Osteocyte (in vitro differentiated cells): ENCODE data around the gene NR2F1-AS1. TPM values are rescaled to one million over a fixed set of nuclear protein-coding genes. Genes with fewer than 3 reads are reported as not detected.

ENCODE experiments used
- DNase-seq: peaks from one replicate; pipeline ENCODE4 v3.0.0; 2021; ENCODE audit warnings: mixed read lengths; ENCODE audit not compliant: unreplicated experiment; ENCODE audit errors: extremely low spot score
- H3K27ac Mint-ChIP-seq: one replicate; pipeline ENCODE4 v1.8.0; 2021; ENCODE audit warnings: mild to moderate bottlenecking, mixed read lengths; ENCODE audit not compliant: unreplicated experiment
- H3K27me3 Mint-ChIP-seq: one replicate; pipeline ENCODE4 v1.8.0; 2021; ENCODE audit warnings: mixed read lengths; ENCODE audit not compliant: unreplicated experiment
- H3K36me3 Mint-ChIP-seq: one replicate; pipeline ENCODE4 v1.8.0; 2021; ENCODE audit warnings: mixed read lengths; ENCODE audit not compliant: unreplicated experiment
- H3K4me1 Mint-ChIP-seq: one replicate; pipeline ENCODE4 v1.8.0; 2021; ENCODE audit warnings: mixed read lengths; ENCODE audit not compliant: unreplicated experiment
- H3K4me3 Mint-ChIP-seq: one replicate; pipeline ENCODE4 v1.8.0; 2021; ENCODE audit warnings: mild to moderate bottlenecking, moderate library complexity, mixed read lengths; ENCODE audit not compliant: unreplicated experiment
- H3K9me3 Mint-ChIP-seq: one replicate; pipeline ENCODE4 v1.8.0; 2021; ENCODE audit warnings: mixed read lengths; ENCODE audit not compliant: unreplicated experiment
- CTCF ChIP-seq: fragments of 200-600 bp; sonication (generic); IDR thresholded peaks from 2 replicates; pipeline ENCODE4 v1.5.0; 2021; ENCODE audit warnings: antibody characterized with exemption, mild to moderate bottlenecking, moderate library complexity
- total RNA-seq: library from RNA; stranded (reverse); gene quantifications from 2 replicates; pipeline ENCODE4 v1.2.1, GENCODE V29; 2021

Gene NR2F1-AS1
- total RNA-seq, 1 donor from 2014 or later = 40.9 TPM

GRCh38 chr5:93406971-93407401 lies 174.0 kb downstream of the NR2F1-AS1 start:
- DNase-seq = no peak
- Mint-ChIP-seq H3K36me3 (peaks cover 7% of the 10 kb centered on the region), H3K27ac (no peak overlapping the region), H3K4me1 (peaks cover 9% of the 10 kb centered on the region), H3K9me3 (peaks cover 8% of the 10 kb centered on the region), H3K27me3 (no peaks in the 10 kb centered on the region), H3K4me3 (no peak overlapping the region)
- no peak for TF ChIP-seq CTCF

GRCh38 chr5:93404246-93404645 lies 176.8 kb downstream of the NR2F1-AS1 start:
- Mint-ChIP-seq H3K27ac (no peak overlapping the region), H3K4me3 (no peak overlapping the region), H3K36me3 (no peaks in the 10 kb centered on the region), H3K4me1 (peaks cover 12% of the 10 kb centered on the region), H3K9me3 (peaks cover 8% of the 10 kb centered on the region), H3K27me3 (no peaks in the 10 kb centered on the region)
- no peak for TF ChIP-seq CTCF
- DNase-seq = no peak

- no peak for DNase-seq
- Mint-ChIP-seq H3K9me3 (peaks cover 8% of the 10 kb centered on the region), H3K27me3 (no peaks in the 10 kb centered on the region), H3K36me3 (no peaks in the 10 kb centered on the region), H3K4me3 (no peak overlapping the region), H3K27ac (no peak overlapping the region), H3K4me1 (peaks cover 12% of the 10 kb centered on the region)
- no peak for TF ChIP-seq CTCF
Measured at GRCh38 chr5:93403141-93403928, 177.7 kb downstream of the NR2F1-AS1 start.

GRCh38 chr5:93402451-93402850 lies 178.6 kb downstream of the NR2F1-AS1 start:
- Mint-ChIP-seq H3K9me3 (peaks cover 8% of the 10 kb centered on the region), H3K27me3 (no peaks in the 10 kb centered on the region), H3K4me3 (no peak overlapping the region), H3K27ac (no peak overlapping the region), H3K4me1 (peaks cover 12% of the 10 kb centered on the region), H3K36me3 (no peaks in the 10 kb centered on the region)
- TF ChIP-seq CTCF = no peak
- no peak for DNase-seq

GRCh38 chr5:93401634-93402213 lies 179.3 kb downstream of the NR2F1-AS1 start:
- DNase-seq = no peak
- H3K36me3 Mint-ChIP-seq = no peaks in the 10 kb centered on the region
- H3K9me3 Mint-ChIP-seq = peaks cover 8% of the 10 kb centered on the region
- H3K27me3 Mint-ChIP-seq = no peaks in the 10 kb centered on the region
- H3K27ac Mint-ChIP-seq = no peak overlapping the region
- peaks cover 12% of the 10 kb centered on the region for H3K4me1 Mint-ChIP-seq
- no peak overlapping the region for H3K4me3 Mint-ChIP-seq
- no peak for TF ChIP-seq CTCF
